ENCODE data around the gene DTNBP1.

GRCh38 chr6:15515226-15515625 lies 147.6 kb downstream of the DTNBP1 start:
- no peak for TF ChIP-seq CTCF (IDR thresholded peaks at IDR 0.05)
- TF ChIP-seq REST (IDR thresholded peaks at IDR 0.05) = no peak
- TF ChIP-seq MAX (IDR thresholded peaks at IDR 0.05) = no peak
- TF ChIP-seq CHD2 (IDR thresholded peaks at IDR 0.05; ENCODE audit: low read length, partially characterized antibody) = no peak
- no peak for TF ChIP-seq BCL3 (IDR thresholded peaks at IDR 0.05)
- no peak for TF ChIP-seq USF2 (IDR thresholded peaks at IDR 0.05)
- no peak for TF ChIP-seq RAD21 (conservative IDR thresholded peaks at IDR 0.05 in 1 of 2, IDR thresholded peaks at IDR 0.05 in 1 of 2)
- no peak for TF ChIP-seq CEBPB (IDR thresholded peaks at IDR 0.05)
- TF ChIP-seq NR3C1 (IDR thresholded peaks at IDR 0.05) = no peak
- TF ChIP-seq TP53 (CRISPR knock-in tag; IDR thresholded peaks at IDR 0.05) = no peak
- no peak for TF ChIP-seq EP300 (IDR thresholded peaks at IDR 0.05)
- no peak for TF ChIP-seq POLR2A (IDR thresholded peaks at IDR 0.05; ENCODE audit: low read length)
- no peak for TF ChIP-seq PHF8 (IDR thresholded peaks at IDR 0.05; ENCODE audit: borderline replicate concordance, low read depth)
